Calu3 (cell line): ENCODE measurements around the gene TAS2R41. TPM values are rescaled to one million over a fixed set of nuclear protein-coding genes. Genes with fewer than 3 reads are reported as not detected.

Source experiments
- BruUV-seq: library from RNA; stranded (reverse); fragments of 400-500 nt; replicated peaks from 2 replicates; lab custom pipeline; 2021; lab: Mats Ljungman, UMichigan
- CTCF ChIA-PET: fragments of 300-600 bp; sonication (Branson Sonifier 250); formaldehyde crosslinking; loops from one replicate; lab custom pipeline; 2022; ENCODE audit warnings: antibody characterized with exemption; lab: Charles Lee
- DNase-seq: peaks from one replicate; pipeline ENCODE4 v3.0.0; 2022
- H3K27ac Mint-ChIP-seq: one replicate; pipeline ENCODE4 v1.8.0; 2022; ENCODE audit warnings: mixed read lengths; ENCODE audit not compliant: unreplicated experiment
- H3K27me3 Mint-ChIP-seq: one replicate; pipeline ENCODE4 v1.8.0; 2022; ENCODE audit warnings: mixed read lengths; ENCODE audit not compliant: unreplicated experiment
- H3K36me3 Mint-ChIP-seq: one replicate; pipeline ENCODE4 v1.8.0; 2022; ENCODE audit warnings: mild to moderate bottlenecking, moderate library complexity, mixed read lengths; ENCODE audit not compliant: insufficient read depth, unreplicated experiment
- H3K4me1 Mint-ChIP-seq: one replicate; pipeline ENCODE4 v1.8.0; 2022; ENCODE audit warnings: mild to moderate bottlenecking, low read depth, mixed read lengths; ENCODE audit not compliant: unreplicated experiment
- H3K4me3 Mint-ChIP-seq: one replicate; pipeline ENCODE4 v1.8.0; 2022; ENCODE audit warnings: mild to moderate bottlenecking, low read depth, moderate library complexity, mixed read lengths; ENCODE audit not compliant: unreplicated experiment
- H3K9me3 Mint-ChIP-seq: one replicate; pipeline ENCODE4 v1.8.0; 2022; ENCODE audit warnings: low read depth, mixed read lengths; ENCODE audit not compliant: unreplicated experiment
- intact Hi-C: fragments of 100-400 bp; cut with micrococcal nuclease; formaldehyde crosslinking; loops from one replicate; pipeline ENCODE4 v1.10.0; 2022; ENCODE audit not compliant: unreplicated experiment
- total RNA-seq: library from RNA; stranded (reverse); gene quantifications from 2 replicates; pipeline ENCODE4 v1.2.3, GENCODE V29; 2022
- TF ChIP-seq, protein P1 (sequence below): fragments of 200-600 bp; IDR thresholded peaks from one replicate; pipeline ENCODE4 v1.8.0; 2022; ENCODE audit warnings: antibody characterized with exemption; ENCODE audit not compliant: unreplicated experiment

TAS2R41 gene
- total RNA-seq, 1 experiment from 2014 or later: not detected

GRCh38 chr7:143504215-143504936, 26.7 kb downstream of the TAS2R41 start:
- intact Hi-C loops: no loop called here
- TF ChIP-seq, protein P1, sequence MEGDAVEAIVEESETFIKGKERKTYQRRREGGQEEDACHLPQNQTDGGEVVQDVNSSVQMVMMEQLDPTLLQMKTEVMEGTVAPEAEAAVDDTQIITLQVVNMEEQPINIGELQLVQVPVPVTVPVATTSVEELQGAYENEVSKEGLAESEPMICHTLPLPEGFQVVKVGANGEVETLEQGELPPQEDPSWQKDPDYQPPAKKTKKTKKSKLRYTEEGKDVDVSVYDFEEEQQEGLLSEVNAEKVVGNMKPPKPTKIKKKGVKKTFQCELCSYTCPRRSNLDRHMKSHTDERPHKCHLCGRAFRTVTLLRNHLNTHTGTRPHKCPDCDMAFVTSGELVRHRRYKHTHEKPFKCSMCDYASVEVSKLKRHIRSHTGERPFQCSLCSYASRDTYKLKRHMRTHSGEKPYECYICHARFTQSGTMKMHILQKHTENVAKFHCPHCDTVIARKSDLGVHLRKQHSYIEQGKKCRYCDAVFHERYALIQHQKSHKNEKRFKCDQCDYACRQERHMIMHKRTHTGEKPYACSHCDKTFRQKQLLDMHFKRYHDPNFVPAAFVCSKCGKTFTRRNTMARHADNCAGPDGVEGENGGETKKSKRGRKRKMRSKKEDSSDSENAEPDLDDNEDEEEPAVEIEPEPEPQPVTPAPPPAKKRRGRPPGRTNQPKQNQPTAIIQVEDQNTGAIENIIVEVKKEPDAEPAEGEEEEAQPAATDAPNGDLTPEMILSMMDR: no peak
- H3K4me1 Mint-ChIP-seq: no peaks in the 10 kb centered on the region
- no peak for DNase-seq
- no TSS peak for BruUV-seq
- no peak overlapping the region for H3K4me3 Mint-ChIP-seq
- H3K36me3 Mint-ChIP-seq: no peaks in the 10 kb centered on the region
- no peaks in the 10 kb centered on the region for H3K9me3 Mint-ChIP-seq
- CTCF ChIA-PET: interaction anchor here (0.6 to 1.1 kb wide), 3 partner anchors 88 to 96 kb away, joined by 3 to 6 read pairs (median 4); partner anchors contain the start of gene EPHA1
- H3K27me3 Mint-ChIP-seq: peaks cover under 1% of the 10 kb centered on the region
- no peak overlapping the region for H3K27ac Mint-ChIP-seq

GRCh38 chr7:143504937-143505297, 27.2 kb downstream of the TAS2R41 start:
- DNase-seq: no peak
- H3K4me3 Mint-ChIP-seq: no peak overlapping the region
- TF ChIP-seq, protein P1: no peak
- CTCF ChIA-PET: interaction anchor here (0.6 to 1.1 kb wide), 3 partner anchors 89 to 97 kb away, joined by 3 to 6 read pairs (median 4); partner anchors contain the start of gene EPHA1
- BruUV-seq: no TSS peak
- no peaks in the 10 kb centered on the region for H3K36me3 Mint-ChIP-seq
- H3K9me3 Mint-ChIP-seq: no peaks in the 10 kb centered on the region
- peaks cover 6% of the 10 kb centered on the region for H3K27me3 Mint-ChIP-seq
- intact Hi-C loops: no loop called here
- H3K4me1 Mint-ChIP-seq: no peaks in the 10 kb centered on the region
- no peak overlapping the region for H3K27ac Mint-ChIP-seq

- H3K36me3 Mint-ChIP-seq: no peaks in the 10 kb centered on the region
- CTCF ChIA-PET: interaction anchor here (0.7 kb wide), 1 partner anchor 532 kb away, joined by 4 read pairs; no protein-coding TSS in a partner anchor
- peaks cover 12% of the 10 kb centered on the region for H3K27me3 Mint-ChIP-seq
- H3K4me3 Mint-ChIP-seq: no peak overlapping the region
- H3K4me1 Mint-ChIP-seq: no peaks in the 10 kb centered on the region
- no peaks in the 10 kb centered on the region for H3K9me3 Mint-ChIP-seq
- BruUV-seq: no TSS peak
- no peak for DNase-seq
- intact Hi-C loops: no loop called here
- H3K27ac Mint-ChIP-seq: no peak overlapping the region
- TF ChIP-seq, protein P1: no peak
Measured at GRCh38 chr7:143505838-143506237, 28.2 kb downstream of the TAS2R41 start.

- TF ChIP-seq, protein P1: no peak
- Mint-ChIP-seq H3K4me1 (no peaks in the 10 kb centered on the region), H3K4me3 (no peak overlapping the region), H3K9me3 (no peaks in the 10 kb centered on the region), H3K27ac (no peak overlapping the region), H3K27me3 (peaks cover 12% of the 10 kb centered on the region), H3K36me3 (peaks cover 4% of the 10 kb centered on the region)
- BruUV-seq: no TSS peak
- no peak for DNase-seq
- intact Hi-C loops: no loop called here
- CTCF ChIA-PET: interaction anchor here (0.9 kb wide), 2 partner anchors 8 to 147 kb away, joined by 3 read pairs; no protein-coding TSS in a partner anchor
Measured at GRCh38 chr7:143507094-143507518, 29.4 kb downstream of the TAS2R41 start.
